ENCODE results near the gene GLB1L3.

- TF ChIP-seq JUND (IDR thresholded peaks at IDR 0.05): no peak
- no peak for TF ChIP-seq CTCF (IDR thresholded peaks at IDR 0.05 in 2 of 3, conservative IDR thresholded peaks at IDR 0.05 in 1 of 3; ENCODE audit: borderline replicate concordance in 1 of 3, insufficient read depth in 1 of 3, low read depth in 2 of 3, low read length in 2 of 3)
- TF ChIP-seq EZH2phosphoT487 (IDR thresholded peaks at IDR 0.05; ENCODE audit: borderline replicate concordance): no peak
- TF ChIP-seq POLR2AphosphoS5 (IDR thresholded peaks at IDR 0.05; ENCODE audit: low read depth, low read length): no peak
- TF ChIP-seq POLR2A (IDR thresholded peaks at IDR 0.05; ENCODE audit: borderline replicate concordance, extremely low read depth, insufficient read depth, insufficient read length): no peak
- TF ChIP-seq TCF7L2 (IDR thresholded peaks at IDR 0.05; ENCODE audit: borderline replicate concordance, extremely low read depth, insufficient read depth, insufficient read length): no peak
- TF ChIP-seq, protein P1, sequence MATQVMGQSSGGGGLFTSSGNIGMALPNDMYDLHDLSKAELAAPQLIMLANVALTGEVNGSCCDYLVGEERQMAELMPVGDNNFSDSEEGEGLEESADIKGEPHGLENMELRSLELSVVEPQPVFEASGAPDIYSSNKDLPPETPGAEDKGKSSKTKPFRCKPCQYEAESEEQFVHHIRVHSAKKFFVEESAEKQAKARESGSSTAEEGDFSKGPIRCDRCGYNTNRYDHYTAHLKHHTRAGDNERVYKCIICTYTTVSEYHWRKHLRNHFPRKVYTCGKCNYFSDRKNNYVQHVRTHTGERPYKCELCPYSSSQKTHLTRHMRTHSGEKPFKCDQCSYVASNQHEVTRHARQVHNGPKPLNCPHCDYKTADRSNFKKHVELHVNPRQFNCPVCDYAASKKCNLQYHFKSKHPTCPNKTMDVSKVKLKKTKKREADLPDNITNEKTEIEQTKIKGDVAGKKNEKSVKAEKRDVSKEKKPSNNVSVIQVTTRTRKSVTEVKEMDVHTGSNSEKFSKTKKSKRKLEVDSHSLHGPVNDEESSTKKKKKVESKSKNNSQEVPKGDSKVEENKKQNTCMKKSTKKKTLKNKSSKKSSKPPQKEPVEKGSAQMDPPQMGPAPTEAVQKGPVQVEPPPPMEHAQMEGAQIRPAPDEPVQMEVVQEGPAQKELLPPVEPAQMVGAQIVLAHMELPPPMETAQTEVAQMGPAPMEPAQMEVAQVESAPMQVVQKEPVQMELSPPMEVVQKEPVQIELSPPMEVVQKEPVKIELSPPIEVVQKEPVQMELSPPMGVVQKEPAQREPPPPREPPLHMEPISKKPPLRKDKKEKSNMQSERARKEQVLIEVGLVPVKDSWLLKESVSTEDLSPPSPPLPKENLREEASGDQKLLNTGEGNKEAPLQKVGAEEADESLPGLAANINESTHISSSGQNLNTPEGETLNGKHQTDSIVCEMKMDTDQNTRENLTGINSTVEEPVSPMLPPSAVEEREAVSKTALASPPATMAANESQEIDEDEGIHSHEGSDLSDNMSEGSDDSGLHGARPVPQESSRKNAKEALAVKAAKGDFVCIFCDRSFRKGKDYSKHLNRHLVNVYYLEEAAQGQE (IDR thresholded peaks at IDR 0.05; ENCODE audit: low read depth): no peak
- no peak for TF ChIP-seq ZNF274 (IDR thresholded peaks at IDR 0.05; ENCODE audit: low read depth, low read length)
Measured at GRCh38 chr11:134275188-134275533, 1.0 kb upstream of the GLB1L3 start.
